ENCODE results near the gene CTXND2. TPM values are rescaled to one million over a fixed set of nuclear protein-coding genes. Genes with fewer than 3 reads are reported as not detected.
A peak's percentile ranks its signal among the peaks of the same experiment; 100 is the strongest.
"Not testable (repeated sequence)": the region's sequence is repeated elsewhere in the genome, so short reads cannot be mapped to it uniquely, and the experiment has no call there.

The CTXND2 gene
- total and polyA plus RNA-seq, 5 donors = not detected

DNA sequence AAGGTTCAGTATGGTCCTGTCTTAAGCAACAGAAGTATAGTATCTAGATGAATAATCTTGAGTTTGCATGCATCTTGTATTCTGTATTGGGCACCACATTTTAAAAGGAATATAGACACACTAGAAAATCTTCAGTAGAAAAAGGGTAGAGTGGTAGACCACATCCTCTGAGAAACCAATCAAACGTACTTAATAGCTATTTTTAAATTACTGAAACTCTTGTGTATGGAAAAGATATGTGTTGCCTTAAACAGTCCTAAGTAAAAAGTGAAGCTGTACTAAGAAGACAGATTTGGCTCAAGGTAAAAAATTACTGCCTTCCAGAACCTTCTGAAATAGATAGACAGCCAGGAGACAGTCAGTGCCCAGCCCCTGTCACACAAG, 3.1 kb downstream of the CTXND2 start:
- 60% methylated on average over 1 of the region's 1 CpG for WGBS
- no peaks in the 10 kb centered on the region for H3K4me1 ChIP-seq (ENCODE audit: control insufficient read depth, insufficient read depth, low read length)
- H3K9me3 ChIP-seq (ENCODE audit: control insufficient read depth, low read length) = no peaks in the 10 kb centered on the region
- DNase-seq = no peak
- ATAC-seq = no peak
- no peaks in the 10 kb centered on the region for H3K27me3 ChIP-seq (ENCODE audit: control insufficient read depth, insufficient read depth)
- no peak overlapping the region for H3K27ac ChIP-seq (ENCODE audit: low read length)
- intact Hi-C loops (cut with DNase I) = no loop called here
- H3K4me3 ChIP-seq (ENCODE audit: low read length) = no peak overlapping the region

DNA sequence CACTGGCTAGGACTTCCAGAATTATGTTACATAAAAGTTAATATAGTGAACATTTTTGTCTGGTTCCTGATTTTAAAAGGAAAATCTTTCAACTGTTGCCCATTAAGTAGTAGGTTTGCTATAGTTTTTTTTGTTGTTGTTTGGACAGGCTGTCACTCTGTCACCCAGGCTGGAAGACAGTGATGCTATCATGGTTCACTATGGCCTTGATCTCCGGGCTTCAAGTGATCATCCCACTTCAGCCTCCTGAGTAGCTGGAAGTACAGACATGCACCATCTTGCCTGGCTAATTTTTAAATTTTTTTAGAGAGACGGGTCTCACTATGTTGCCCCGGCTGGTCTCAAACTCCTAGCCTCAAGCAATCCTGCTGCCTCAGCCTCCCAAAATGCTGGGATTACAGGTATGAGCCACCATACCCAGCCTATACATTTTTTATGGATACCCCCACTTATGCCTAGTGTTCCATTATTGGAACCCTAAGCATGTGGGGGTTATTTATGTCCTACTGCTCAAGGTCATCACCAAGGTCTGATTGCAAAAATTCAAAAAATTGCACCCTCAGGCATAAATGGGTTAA, 6.5 kb downstream of the CTXND2 start:
- no peak overlapping the region for H3K27ac ChIP-seq (ENCODE audit: low read length)
- H3K4me1 ChIP-seq (ENCODE audit: control insufficient read depth, insufficient read depth, low read length) = no peaks in the 10 kb centered on the region
- ATAC-seq = no peak
- WGBS = 91% methylated on average over 3 of the region's 3 CpGs
- no peaks in the 10 kb centered on the region for H3K9me3 ChIP-seq (ENCODE audit: control insufficient read depth, low read length)
- DNase-seq = no peak
- H3K27me3 ChIP-seq (ENCODE audit: control insufficient read depth, insufficient read depth) = no peaks in the 10 kb centered on the region
- no peak overlapping the region for H3K4me3 ChIP-seq (ENCODE audit: low read length)
- intact Hi-C loops (cut with DNase I) = no loop called here

DNA sequence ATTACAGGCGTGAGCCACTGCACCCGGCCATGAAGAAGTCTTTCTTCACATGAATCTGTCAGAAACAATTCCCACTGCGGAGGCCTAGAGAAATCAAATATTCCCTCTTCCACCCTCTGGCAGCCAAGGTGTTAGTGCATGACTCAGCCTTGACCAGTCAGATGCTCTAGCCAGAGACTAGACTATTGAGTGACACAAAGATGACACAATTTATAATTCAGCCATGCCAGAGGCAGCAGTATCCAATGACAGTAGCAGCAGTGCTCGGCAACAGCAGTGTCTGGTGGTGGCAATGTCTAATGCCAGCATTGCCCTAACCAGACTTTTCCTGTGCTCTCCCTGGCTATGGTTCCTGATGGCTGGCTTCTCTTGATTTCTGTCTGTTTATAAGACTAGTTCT, 8.7 kb downstream of the CTXND2 start:
- Histone ChIP-seq H3K9me3 (ENCODE audit: control insufficient read depth, low read length) (no peaks in the 10 kb centered on the region), H3K27ac (ENCODE audit: low read length) (no peak overlapping the region), H3K27me3 (ENCODE audit: control insufficient read depth, insufficient read depth) (no peaks in the 10 kb centered on the region), H3K4me3 (ENCODE audit: low read length) (no peak overlapping the region), H3K4me1 (ENCODE audit: control insufficient read depth, insufficient read depth, low read length) (no peaks in the 10 kb centered on the region)
- DNase-seq = no peak
- intact Hi-C loops (cut with DNase I) = no loop called here
- peak; percentile 81 to 91 for ATAC-seq
- WGBS = 68% methylated on average over 4 of the region's 4 CpGs

DNA sequence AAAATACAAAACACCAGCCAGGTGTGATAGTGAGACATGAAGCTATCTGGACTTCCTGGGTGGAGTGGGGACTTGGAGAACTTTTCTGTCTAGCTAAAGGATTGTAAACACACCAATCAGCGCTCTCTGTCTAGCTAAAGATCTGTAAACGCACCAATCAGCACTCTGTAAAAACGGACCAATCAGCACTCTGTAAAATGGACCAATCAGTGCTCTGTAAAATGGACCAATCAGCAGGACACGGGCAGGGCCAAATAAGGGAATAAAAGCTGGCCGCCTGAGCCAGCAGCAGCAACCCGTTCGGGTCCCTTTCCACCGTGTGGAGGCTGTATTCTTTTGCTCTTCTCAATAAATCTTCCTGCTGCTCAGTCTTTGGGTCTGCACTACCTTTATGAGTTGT, 12.9 kb downstream of the CTXND2 start:
- intact Hi-C loops (cut with DNase I); H3K4me1 ChIP-seq (ENCODE audit: control insufficient read depth, insufficient read depth, low read length); DNase-seq; ATAC-seq; H3K4me3 ChIP-seq (ENCODE audit: low read length); H3K27me3 ChIP-seq (ENCODE audit: control insufficient read depth, insufficient read depth); H3K9me3 ChIP-seq (ENCODE audit: control insufficient read depth, low read length); H3K27ac ChIP-seq (ENCODE audit: low read length): not testable (repeated sequence)
- 90% methylated on average over 8 of the region's 8 CpGs for WGBS

DNA sequence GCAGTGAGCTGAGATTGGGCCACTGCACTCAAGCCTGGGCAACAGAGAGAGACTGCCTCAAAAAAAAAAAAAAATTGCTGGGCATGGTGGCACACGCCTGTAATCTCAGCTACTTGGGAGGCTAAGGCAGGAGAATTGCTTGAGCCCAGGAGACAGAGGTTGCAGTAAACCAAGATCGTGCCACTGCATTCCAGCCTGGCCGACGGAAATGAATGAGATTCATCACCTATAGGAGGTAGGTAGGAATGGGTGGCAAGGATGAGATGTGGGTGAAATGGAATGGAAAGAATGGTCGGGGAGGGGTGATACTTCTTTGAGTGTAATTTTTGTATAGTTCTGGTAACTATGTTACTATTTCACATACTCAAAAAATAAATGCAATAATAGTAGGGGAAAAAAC, 15.4 kb downstream of the CTXND2 start:
- DNase-seq (no peak), ATAC-seq (no peak)
- H3K4me1 ChIP-seq (ENCODE audit: control insufficient read depth, insufficient read depth, low read length) = no peaks in the 10 kb centered on the region
- no peaks in the 10 kb centered on the region for H3K27me3 ChIP-seq (ENCODE audit: control insufficient read depth, insufficient read depth)
- intact Hi-C loops (cut with DNase I) = no loop called here
- H3K4me3 ChIP-seq (ENCODE audit: low read length) = no peak overlapping the region
- H3K9me3 ChIP-seq (ENCODE audit: control insufficient read depth, low read length) = no peaks in the 10 kb centered on the region
- H3K27ac ChIP-seq (ENCODE audit: low read length) = no peak overlapping the region
- 92% methylated on average over 5 of the region's 5 CpGs for WGBS

DNA sequence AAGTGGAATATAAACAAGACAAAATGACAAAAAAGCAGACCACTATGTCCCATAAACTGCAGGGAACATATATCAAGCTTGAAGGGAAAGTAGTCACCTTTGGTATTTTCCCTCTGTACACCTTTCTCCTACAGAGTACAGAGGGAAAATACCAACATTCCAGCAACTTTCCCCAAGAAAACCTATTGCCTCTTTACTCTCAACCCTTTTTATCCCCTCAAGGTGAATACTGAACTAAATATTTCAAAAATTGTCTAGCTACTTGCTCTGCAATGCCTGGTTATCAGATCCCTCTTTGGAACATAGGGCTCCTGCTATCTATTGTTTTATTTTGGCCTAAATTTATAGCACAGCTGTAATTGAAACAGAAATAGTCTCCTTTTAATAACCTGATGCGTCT, 15.8 kb downstream of the CTXND2 start:
- H3K27ac ChIP-seq (ENCODE audit: low read length) = no peak overlapping the region
- H3K27me3 ChIP-seq (ENCODE audit: control insufficient read depth, insufficient read depth) = no peaks in the 10 kb centered on the region
- ATAC-seq = no peak
- H3K9me3 ChIP-seq (ENCODE audit: control insufficient read depth, low read length) = no peaks in the 10 kb centered on the region
- intact Hi-C loops (cut with DNase I) = no loop called here
- no peak overlapping the region for H3K4me3 ChIP-seq (ENCODE audit: low read length)
- 56% methylated on average over 1 of the region's 1 CpG for WGBS
- DNase-seq = no peak
- no peaks in the 10 kb centered on the region for H3K4me1 ChIP-seq (ENCODE audit: control insufficient read depth, insufficient read depth, low read length)

DNA sequence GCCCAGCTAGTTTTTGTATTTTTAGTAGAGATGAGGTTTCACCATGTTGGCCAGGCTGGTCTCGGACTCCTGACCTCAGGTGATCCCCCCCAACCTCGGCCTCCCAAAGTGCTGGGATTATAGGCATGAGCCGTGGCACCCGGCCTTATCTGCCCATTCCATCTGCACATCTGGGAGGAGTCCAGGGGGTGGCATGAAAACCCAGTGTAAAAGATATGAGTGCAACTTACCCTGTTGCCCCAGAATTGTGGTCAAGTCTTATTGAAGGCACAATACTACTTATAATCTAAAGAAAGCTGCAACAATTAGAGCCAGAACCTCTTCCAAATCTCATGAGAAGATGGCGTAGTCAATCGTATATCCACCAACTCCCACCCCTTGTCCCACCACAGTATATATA, 18.4 kb downstream of the CTXND2 start:
- H3K9me3 ChIP-seq (ENCODE audit: control insufficient read depth, low read length) = no peaks in the 10 kb centered on the region
- WGBS = 93% methylated on average over 6 of the region's 6 CpGs
- no peak for ATAC-seq

DNA sequence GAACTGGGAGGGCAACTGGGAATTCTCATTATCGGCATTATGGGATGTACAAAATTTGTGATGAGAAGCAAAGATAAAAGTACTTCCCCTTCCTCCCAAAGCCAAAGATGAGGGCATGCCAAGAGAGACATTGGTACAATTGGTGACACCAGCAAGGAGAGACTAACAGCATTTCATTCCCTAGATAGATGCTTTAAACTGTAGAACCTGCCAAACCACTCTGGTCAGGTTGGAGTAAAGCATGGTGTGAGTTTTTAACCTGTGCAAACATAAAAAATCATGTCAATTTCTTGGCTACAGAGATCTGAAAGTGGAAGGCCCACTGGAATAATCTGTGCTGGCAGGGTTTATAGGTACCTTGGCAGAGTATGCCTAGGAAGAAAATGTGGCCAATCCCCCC, 19.4 kb downstream of the CTXND2 start:
- Histone ChIP-seq H3K27me3 (ENCODE audit: control insufficient read depth, insufficient read depth) (no peaks in the 10 kb centered on the region), H3K27ac (ENCODE audit: low read length) (no peak overlapping the region), H3K9me3 (ENCODE audit: control insufficient read depth, low read length) (no peaks in the 10 kb centered on the region), H3K4me1 (ENCODE audit: control insufficient read depth, insufficient read depth, low read length) (no peaks in the 10 kb centered on the region), H3K4me3 (ENCODE audit: low read length) (no peak overlapping the region)
- WGBS = 71% methylated on average over 1 of the region's 1 CpG
- DNase-seq (no peak), ATAC-seq (no peak)
- intact Hi-C loops (cut with DNase I) = no loop called here

More for the DNA sequence above, 18.4 kb downstream of the CTXND2 start:
- H3K27ac ChIP-seq (ENCODE audit: low read length) = no peak overlapping the region
- no peaks in the 10 kb centered on the region for H3K27me3 ChIP-seq (ENCODE audit: control insufficient read depth, insufficient read depth)
- no peak for DNase-seq
- no peak overlapping the region for H3K4me3 ChIP-seq (ENCODE audit: low read length)
- no peaks in the 10 kb centered on the region for H3K4me1 ChIP-seq (ENCODE audit: control insufficient read depth, insufficient read depth, low read length)
- intact Hi-C loops (cut with DNase I) = no loop called here

DNA sequence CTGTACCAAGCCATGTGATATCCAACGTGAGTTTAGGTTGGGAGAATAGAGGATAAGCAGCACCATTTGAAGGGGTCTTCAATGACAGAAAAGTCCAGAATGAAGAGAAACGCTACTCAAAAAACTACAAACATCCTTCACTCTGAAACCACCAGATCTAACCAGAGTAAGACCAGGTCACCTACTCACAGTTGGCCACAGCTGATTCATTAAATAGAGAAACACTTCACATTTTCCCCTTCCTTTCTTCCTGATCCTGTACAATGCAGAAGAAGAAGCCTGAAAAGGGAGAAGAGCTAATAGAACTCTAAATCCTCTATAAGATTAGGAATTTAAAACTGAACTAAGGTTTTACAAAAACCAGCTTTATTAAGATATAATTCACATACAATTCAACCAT, 19.9 kb downstream of the CTXND2 start:
- intact Hi-C loops (cut with DNase I) = no loop called here

DNA sequence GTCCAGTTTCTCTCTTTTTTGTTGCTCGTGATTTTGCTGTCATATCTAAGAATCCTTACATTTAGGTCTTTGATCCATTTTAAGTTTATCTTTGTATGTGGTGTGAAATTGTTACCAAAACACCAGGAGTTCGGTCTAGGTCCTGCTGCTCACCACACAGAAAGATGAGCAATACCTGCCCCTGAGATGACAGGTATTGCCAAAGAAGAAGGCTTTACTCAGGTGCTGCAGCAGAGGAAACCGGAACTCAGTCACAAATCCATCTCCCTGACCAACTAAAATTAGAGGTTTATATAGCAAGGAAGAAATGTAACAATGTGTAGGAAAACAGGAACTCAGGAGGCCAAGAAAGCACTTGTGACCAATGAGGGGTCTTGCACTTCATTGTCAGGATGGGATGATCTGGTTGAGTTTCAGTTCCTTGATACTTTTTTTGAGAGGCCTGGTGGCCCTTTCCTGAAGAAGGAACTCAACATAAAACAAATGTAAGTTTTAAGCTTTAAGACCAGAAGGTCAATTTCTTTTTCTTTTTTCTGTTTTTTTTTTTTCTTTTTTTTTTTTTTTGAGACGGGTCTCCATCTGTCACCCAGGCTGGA, 22.7 kb downstream of the CTXND2 start:
- Histone ChIP-seq H3K4me3 (ENCODE audit: low read length) (no peak overlapping the region), H3K9me3 (ENCODE audit: control insufficient read depth, low read length) (no peaks in the 10 kb centered on the region), H3K27me3 (ENCODE audit: control insufficient read depth, insufficient read depth) (no peaks in the 10 kb centered on the region), H3K4me1 (ENCODE audit: control insufficient read depth, insufficient read depth, low read length) (no peaks in the 10 kb centered on the region), H3K27ac (ENCODE audit: low read length) (no peak overlapping the region)
- intact Hi-C loops (cut with DNase I) = no loop called here
- DNase-seq (no peak), ATAC-seq (no peak)
- 88% methylated on average over 4 of the region's 4 CpGs for WGBS

More for the DNA sequence above, 19.9 kb downstream of the CTXND2 start:
- Histone ChIP-seq H3K4me3 (ENCODE audit: low read length) (no peak overlapping the region), H3K27ac (ENCODE audit: low read length) (no peak overlapping the region), H3K4me1 (ENCODE audit: control insufficient read depth, insufficient read depth, low read length) (no peaks in the 10 kb centered on the region), H3K27me3 (ENCODE audit: control insufficient read depth, insufficient read depth) (no peaks in the 10 kb centered on the region), H3K9me3 (ENCODE audit: control insufficient read depth, low read length) (no peaks in the 10 kb centered on the region)
- 67% methylated on average over 2 of the region's 2 CpGs for WGBS
- ATAC-seq (no peak), DNase-seq (no peak)

DNA sequence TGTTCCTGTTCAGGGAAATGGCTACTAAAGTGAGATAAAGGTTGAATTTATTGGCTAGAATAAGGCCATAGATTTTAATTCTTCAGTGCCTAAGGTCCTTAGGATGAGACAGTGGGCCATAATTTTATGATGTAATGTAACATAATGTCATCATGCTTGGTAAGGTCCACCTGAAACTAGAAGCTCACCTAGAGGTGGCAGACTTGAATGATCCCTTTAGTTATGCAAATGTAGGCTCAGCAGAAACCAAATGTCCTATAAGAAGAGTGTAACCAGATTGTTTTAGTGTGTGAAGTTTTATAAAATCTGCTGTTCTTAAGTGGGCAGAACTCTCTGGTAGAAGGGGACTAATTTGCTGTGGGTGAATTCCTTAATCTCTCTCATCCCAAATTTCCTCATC, 25.7 kb downstream of the CTXND2 start:
- DNase-seq = no peak
- H3K9me3 ChIP-seq (ENCODE audit: control insufficient read depth, low read length) = no peaks in the 10 kb centered on the region
- no peak overlapping the region for H3K27ac ChIP-seq (ENCODE audit: low read length)
- no peaks in the 10 kb centered on the region for H3K27me3 ChIP-seq (ENCODE audit: control insufficient read depth, insufficient read depth)
- intact Hi-C loops (cut with DNase I) = no loop called here
- H3K4me3 ChIP-seq (ENCODE audit: low read length) = no peak overlapping the region
- H3K4me1 ChIP-seq (ENCODE audit: control insufficient read depth, insufficient read depth, low read length) = no peaks in the 10 kb centered on the region
- no peak for ATAC-seq

DNA sequence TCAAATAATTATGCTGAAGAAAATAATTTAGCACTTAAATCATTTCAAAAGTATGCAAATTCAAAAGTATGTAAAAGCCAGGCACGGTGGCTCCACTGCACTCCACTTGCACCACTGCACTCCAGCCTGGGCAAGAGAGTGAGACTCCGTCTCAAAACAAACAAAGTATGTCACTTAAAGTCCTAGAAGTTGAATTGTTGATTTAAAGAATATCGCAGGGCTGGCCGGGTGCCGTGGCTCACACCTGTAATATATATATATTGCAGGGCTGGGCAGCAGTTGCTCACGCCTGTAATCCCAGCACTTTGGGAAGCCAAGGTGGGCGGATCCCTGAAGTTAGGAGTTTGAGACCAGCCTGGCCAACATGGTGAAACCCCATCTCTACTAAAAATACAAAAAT, 30.5 kb downstream of the CTXND2 start:
- no peak overlapping the region for H3K27ac ChIP-seq (ENCODE audit: low read length)
- intact Hi-C loops (cut with DNase I) = no loop called here
- no peaks in the 10 kb centered on the region for H3K4me1 ChIP-seq (ENCODE audit: control insufficient read depth, insufficient read depth, low read length)

More for the DNA sequence above, 30.5 kb downstream of the CTXND2 start:
- H3K27me3 ChIP-seq (ENCODE audit: control insufficient read depth, insufficient read depth) = no peaks in the 10 kb centered on the region
- H3K4me3 ChIP-seq (ENCODE audit: low read length) = no peak overlapping the region
- DNase-seq (no peak), ATAC-seq (no peak)
- 82% methylated on average over 7 of the region's 7 CpGs for WGBS
- no peaks in the 10 kb centered on the region for H3K9me3 ChIP-seq (ENCODE audit: control insufficient read depth, low read length)
